Fibroblast of the aortic adventitia (primary cell): ENCODE measurements around the gene ELOVL6. TPM values are rescaled to one million over a fixed set of nuclear protein-coding genes. Genes with fewer than 3 reads are reported as not detected.
"Not testable (repeated sequence)": the region's sequence is repeated elsewhere in the genome, so short reads cannot be mapped to it uniquely, and the experiment has no call there.

Experiments
- DNase-seq: peaks from one replicate; pipeline ENCODE4 v3.0.0-alpha.2; 2010; ENCODE audit warnings: low read depth
- H3K4me3 ChIP-seq: 2 replicates; pipeline ENCODE4 v1.5.1; 2011; ENCODE audit warnings: low read depth, mild to moderate bottlenecking, control low read depth, low read length, moderate library complexity
- CTCF ChIP-seq: IDR thresholded peaks from 2 replicates; pipeline ENCODE4 v1.5.1; 2011; ENCODE audit warnings: mild to moderate bottlenecking, low read length, control low read depth, inconsistent platforms; ENCODE audit not compliant: insufficient read depth
- total RNA-seq: library from RNA; depleted of rRNA; stranded (reverse); fragments of >200 nt; gene quantifications from 2 replicates; pipeline ENCODE4 v1.2.3, GENCODE V29; 2012; ENCODE audit warnings: low replicate concordance

Gene ELOVL6
- total RNA-seq, 1 donor: 23.0 TPM

GRCh38 chr4:110229266-110229665, 30.9 kb upstream of the ELOVL6 start:
- TF ChIP-seq CTCF: no peak
- no peak overlapping the region for H3K4me3 ChIP-seq
- DNase-seq: no peak

GRCh38 chr4:110224812-110225211, 26.4 kb upstream of the ELOVL6 start:
- TF ChIP-seq CTCF: no peak
- no peak for DNase-seq

DNA sequence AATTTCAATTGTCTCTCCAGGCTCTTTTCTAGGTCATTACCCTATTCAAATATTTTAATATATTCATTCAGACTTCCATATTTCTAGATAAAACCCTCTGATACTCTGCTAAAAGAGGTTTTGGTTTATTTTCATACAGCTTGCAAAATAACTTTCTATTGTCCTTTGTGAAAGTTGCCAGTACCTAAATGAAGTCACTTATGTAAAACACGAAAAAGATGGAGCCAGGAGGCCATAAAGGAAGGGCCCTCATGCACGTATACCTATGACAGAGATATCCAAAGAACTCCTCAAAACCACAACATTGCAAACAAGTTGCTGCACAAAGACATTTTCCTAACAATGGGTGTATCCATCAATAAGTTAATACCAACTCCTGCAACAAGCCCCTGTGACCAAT, 25.7 kb upstream of the ELOVL6 start:
- no peak for DNase-seq
- TF ChIP-seq CTCF: no peak
- no peak overlapping the region for H3K4me3 ChIP-seq

More at GRCh38 chr4:110224812-110225211, 26.4 kb upstream of the ELOVL6 start:
- H3K4me3 ChIP-seq: no peak overlapping the region

DNA sequence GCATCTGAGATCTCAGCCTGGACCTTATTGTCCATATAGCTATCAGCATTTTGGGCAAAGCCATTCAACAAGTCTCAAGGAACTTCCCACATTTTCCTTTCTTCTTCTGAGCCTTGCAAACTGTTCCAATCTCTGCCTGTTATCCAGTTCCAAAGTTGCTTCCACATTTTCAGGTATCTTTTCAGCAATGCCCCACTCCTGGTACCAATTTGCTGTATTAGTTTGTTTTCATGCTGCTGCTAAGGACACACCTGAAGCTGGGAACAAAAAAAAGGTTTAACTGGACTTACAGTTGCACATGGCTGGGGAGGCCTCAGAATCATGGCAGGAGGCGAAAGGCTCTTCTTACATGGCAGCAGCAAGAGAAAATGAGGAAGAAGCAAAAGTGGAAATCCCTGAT, 20.5 kb upstream of the ELOVL6 start:
- H3K4me3 ChIP-seq, DNase-seq: not testable (repeated sequence)

GRCh38 chr4:110217181-110217580, 18.8 kb upstream of the ELOVL6 start:
- not testable (repeated sequence) for DNase-seq

DNA sequence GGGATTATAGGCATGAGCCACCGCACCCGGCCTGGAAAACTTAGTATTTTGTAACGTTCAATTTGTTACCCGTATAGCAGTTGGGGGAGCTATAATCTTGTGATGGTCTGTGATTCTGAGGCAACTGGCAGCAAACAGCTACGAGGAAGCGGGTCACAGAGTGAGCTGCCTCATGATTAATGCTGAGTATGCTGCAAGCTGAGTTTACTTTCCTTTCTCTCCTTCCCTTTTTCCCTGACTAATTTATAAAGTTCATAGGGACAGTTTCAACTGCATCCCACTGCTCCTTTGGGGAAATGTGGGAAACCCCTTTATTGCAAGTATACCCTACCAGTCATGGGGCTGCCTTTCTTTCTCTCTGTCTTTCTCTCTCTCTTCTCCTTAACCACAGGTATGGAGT, 17.7 kb upstream of the ELOVL6 start:
- no peak overlapping the region for H3K4me3 ChIP-seq
- peak; percentile 39 for DNase-seq
- no peak for TF ChIP-seq CTCF

More at GRCh38 chr4:110217181-110217580, 18.8 kb upstream of the ELOVL6 start:
- H3K4me3 ChIP-seq: not testable (repeated sequence)

DNA sequence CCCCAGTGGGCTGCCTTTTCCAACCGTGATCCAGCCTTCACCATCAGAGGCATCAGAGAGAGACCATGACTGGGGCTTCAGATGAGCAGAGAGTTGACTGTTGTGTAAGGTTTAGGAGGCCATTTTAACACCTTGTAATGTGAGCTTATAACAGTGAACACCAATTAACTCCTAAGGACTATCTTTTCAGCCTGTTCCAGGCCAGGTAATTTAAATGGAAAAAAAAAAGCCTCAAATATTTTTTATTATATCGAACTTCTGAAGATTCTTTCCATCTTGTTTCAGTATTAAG, 13.3 kb upstream of the ELOVL6 start:
- no peak for DNase-seq
- no peak overlapping the region for H3K4me3 ChIP-seq
- TF ChIP-seq CTCF: no peak

GRCh38 chr4:110211007-110211769, 12.8 kb upstream of the ELOVL6 start:
- no peak overlapping the region for H3K4me3 ChIP-seq
- peak; percentile 95 for TF ChIP-seq CTCF
- DNase-seq: peak; percentile 73
